Measurements from ENCODE around the gene BMPR1B.

GRCh38 chr4:95186666-95187065 lies 428.9 kb downstream of the BMPR1B start:
- no peak for TF ChIP-seq CTCF (IDR thresholded peaks at IDR 0.05; ENCODE audit: insufficient read depth, low read length)
- TF ChIP-seq POLR2AphosphoS5 (IDR thresholded peaks at IDR 0.05; ENCODE audit: low read depth): no peak
- TF ChIP-seq REST (IDR thresholded peaks at IDR 0.05; ENCODE audit: insufficient replicate concordance, low read depth): no peak

All from HL-60 (cell line).